RWPE2 (cell line): ENCODE results near the gene PLIN5.

Source experiments
- ATAC-seq: fragments of 200-7000 bp; cut with Tn5 transposase; 3 replicates; pipeline ENCODE4 v1.9.1; 2021; ENCODE audit warnings: low read depth
- DNase-seq: peaks from one replicate; pipeline ENCODE4 v3.0.0-alpha.2; 2020; ENCODE audit warnings: low spot score
- H3K27ac ChIP-seq: fragments of 450-650 bp; 2 replicates; pipeline ENCODE4 v1.5.1; 2017; ENCODE audit warnings: mild to moderate bottlenecking; ENCODE audit not compliant: poor library complexity, severe bottlenecking
- H3K27me3 ChIP-seq: fragments of 250-450 bp; sonication (Bioruptor Pico); 2 replicates; pipeline ENCODE4 v1.5.1; 2021; ENCODE audit warnings: mild to moderate bottlenecking, moderate library complexity; ENCODE audit not compliant: insufficient read depth, poor library complexity, severe bottlenecking
- H3K36me3 ChIP-seq: fragments of 250-450 bp; sonication (Bioruptor Pico); 2 replicates; pipeline ENCODE4 v1.5.1; 2020; ENCODE audit warnings: low read depth, mild to moderate bottlenecking, moderate library complexity
- H3K4me1 ChIP-seq: fragments of 250-450 bp; sonication (Bioruptor Pico); 2 replicates; pipeline ENCODE4 v1.5.1; 2021; ENCODE audit warnings: mild to moderate bottlenecking, moderate library complexity; ENCODE audit not compliant: insufficient read depth, poor library complexity, severe bottlenecking
- H3K4me3 ChIP-seq: fragments of 250-450 bp; sonication (Bioruptor Pico); 2 replicates; pipeline ENCODE4 v1.5.1; 2021; ENCODE audit warnings: mild to moderate bottlenecking, moderate library complexity; ENCODE audit not compliant: severe bottlenecking
- H3K9me3 ChIP-seq: fragments of 250-450 bp; sonication (Bioruptor Pico); 2 replicates; pipeline ENCODE4 v1.5.1; 2021; ENCODE audit warnings: mild to moderate bottlenecking, moderate library complexity; ENCODE audit not compliant: severe bottlenecking
- TF ChIP-seq, protein P1 (sequence below): fragments of 450-650 bp; IDR thresholded peaks from one replicate; pipeline ENCODE4 v1.5.1; 2017; ENCODE audit warnings: mild to moderate bottlenecking, moderate library complexity; ENCODE audit not compliant: poor library complexity, severe bottlenecking

Gene PLIN5

DNA sequence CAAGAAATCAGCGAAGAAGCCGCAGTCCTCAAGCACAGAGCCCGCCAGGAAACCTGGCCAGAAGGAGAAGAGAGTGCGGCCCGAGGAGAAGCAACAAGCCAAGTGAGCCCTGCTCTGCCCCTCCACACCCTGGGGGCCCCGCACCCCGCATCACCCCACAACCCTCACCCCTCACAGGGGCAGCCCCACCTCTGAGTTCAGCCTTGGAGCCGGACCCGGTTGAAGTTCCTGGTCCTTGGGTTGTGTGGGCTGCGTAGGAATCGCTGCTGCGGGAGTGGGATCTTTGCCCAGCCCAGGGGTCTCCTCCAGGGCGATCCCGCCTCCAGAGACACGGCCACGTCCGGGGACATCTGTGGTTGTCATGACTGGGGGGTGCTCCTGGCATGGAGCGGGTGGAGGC, 38.7 kb downstream of the PLIN5 start:
- no peak for ATAC-seq
- H3K4me1 ChIP-seq, result no peaks in the 10 kb centered on the region
- H3K27ac ChIP-seq, result no peak overlapping the region
- H3K4me3 ChIP-seq, result no peak overlapping the region
- DNase-seq, result no peak
- peaks cover 47% of the 10 kb centered on the region for H3K36me3 ChIP-seq
- no peaks in the 10 kb centered on the region for H3K27me3 ChIP-seq
- TF ChIP-seq, protein P1, sequence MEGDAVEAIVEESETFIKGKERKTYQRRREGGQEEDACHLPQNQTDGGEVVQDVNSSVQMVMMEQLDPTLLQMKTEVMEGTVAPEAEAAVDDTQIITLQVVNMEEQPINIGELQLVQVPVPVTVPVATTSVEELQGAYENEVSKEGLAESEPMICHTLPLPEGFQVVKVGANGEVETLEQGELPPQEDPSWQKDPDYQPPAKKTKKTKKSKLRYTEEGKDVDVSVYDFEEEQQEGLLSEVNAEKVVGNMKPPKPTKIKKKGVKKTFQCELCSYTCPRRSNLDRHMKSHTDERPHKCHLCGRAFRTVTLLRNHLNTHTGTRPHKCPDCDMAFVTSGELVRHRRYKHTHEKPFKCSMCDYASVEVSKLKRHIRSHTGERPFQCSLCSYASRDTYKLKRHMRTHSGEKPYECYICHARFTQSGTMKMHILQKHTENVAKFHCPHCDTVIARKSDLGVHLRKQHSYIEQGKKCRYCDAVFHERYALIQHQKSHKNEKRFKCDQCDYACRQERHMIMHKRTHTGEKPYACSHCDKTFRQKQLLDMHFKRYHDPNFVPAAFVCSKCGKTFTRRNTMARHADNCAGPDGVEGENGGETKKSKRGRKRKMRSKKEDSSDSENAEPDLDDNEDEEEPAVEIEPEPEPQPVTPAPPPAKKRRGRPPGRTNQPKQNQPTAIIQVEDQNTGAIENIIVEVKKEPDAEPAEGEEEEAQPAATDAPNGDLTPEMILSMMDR, result no peak
- H3K9me3 ChIP-seq, result no peaks in the 10 kb centered on the region

DNA sequence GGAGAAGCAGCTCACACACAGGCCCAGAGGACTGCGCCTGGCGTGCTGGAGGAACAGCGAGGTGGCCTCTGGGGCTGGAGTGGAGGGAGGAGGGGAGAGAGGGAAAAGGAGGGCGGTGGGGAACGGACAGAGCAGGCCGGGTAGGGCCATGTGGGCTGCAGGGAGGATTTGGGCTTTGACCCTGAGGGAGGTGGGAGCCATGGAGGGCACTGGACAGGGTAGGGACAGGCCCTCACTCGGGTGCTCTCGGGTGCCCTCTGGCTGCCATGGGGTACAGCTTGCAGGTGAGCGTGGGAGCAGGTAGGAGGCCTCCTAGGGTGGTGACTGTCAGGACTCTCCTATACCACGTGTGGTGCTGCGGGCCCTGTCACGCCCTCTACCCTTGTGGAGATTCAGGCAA, 39.6 kb downstream of the PLIN5 start:
- H3K4me1 ChIP-seq, result no peaks in the 10 kb centered on the region
- no peak overlapping the region for H3K4me3 ChIP-seq
- H3K36me3 ChIP-seq, result peaks cover 49% of the 10 kb centered on the region
- DNase-seq (peak; percentile 44), ATAC-seq (peak; percentile 71)
- H3K27me3 ChIP-seq, result no peaks in the 10 kb centered on the region
- no peak overlapping the region for H3K27ac ChIP-seq
- H3K9me3 ChIP-seq, result no peaks in the 10 kb centered on the region
- TF ChIP-seq, protein P1, result peak; percentile 31

DNA sequence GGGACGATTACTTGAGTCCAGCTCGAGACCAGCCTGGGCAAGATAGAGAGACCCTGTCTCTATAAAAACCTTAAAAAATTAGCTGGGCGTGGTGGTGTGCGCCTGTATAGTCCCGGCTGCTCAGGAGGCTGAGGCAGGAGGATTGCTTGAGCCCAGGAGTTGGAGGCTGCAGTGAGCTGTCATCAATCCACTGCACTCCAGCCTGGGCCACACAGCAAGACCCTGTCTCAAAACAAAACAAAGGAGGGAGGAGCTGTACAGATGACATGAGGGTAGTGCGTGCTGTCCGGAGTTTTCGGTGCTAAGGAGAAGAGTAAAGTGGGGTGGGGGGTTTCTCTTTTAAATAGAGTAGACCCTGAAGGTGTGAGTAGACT, 40.3 kb downstream of the PLIN5 start:
- Histone ChIP-seq H3K27ac (no peak overlapping the region), H3K4me3 (no peak overlapping the region), H3K9me3 (no peaks in the 10 kb centered on the region), H3K36me3 (peaks cover 56% of the 10 kb centered on the region), H3K4me1 (no peaks in the 10 kb centered on the region), H3K27me3 (no peaks in the 10 kb centered on the region)
- no peak for ATAC-seq
- TF ChIP-seq, protein P1, result no peak
- DNase-seq, result no peak

DNA sequence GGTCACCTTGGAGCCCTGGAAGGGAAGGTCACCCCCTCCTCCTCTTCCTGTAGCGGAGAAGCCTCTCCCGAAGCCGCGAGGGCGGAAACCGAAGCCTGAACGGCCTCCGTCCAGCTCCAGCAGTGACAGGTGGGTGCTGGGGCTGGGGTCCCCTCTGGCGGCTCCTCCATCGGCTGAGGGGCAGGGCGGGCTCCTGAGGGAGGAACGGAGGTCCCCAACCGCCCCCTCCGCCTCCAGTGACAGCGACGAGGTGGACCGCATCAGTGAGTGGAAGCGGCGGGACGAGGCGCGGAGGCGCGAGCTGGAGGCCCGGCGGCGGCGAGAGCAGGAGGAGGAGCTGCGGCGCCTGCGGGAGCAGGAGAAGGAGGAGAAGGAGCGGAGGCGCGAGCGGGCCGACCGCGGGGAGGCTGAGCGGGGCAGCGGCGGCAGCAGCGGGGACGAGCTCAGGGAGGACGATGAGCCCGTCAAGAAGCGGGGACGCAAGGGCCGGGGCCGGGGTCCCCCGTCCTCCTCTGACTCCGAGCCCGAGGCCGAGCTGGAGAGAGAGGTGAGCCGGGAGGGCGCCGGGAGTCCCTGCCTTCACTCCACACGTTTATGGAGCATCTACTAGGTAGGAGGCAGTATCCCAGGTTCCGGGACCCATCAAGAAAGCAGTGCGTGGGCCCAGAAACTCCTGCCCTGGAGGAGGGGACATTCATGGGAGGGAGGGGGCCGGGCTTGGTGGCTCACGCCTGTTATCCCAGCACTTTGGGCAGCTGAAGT, 40.9 kb downstream of the PLIN5 start:
- Histone ChIP-seq H3K9me3 (no peaks in the 10 kb centered on the region), H3K4me3 (no peak overlapping the region), H3K27ac (no peak overlapping the region), H3K36me3 (peaks cover 60% of the 10 kb centered on the region), H3K27me3 (no peaks in the 10 kb centered on the region), H3K4me1 (no peaks in the 10 kb centered on the region)
- DNase-seq, result peak; percentile 44
- TF ChIP-seq, protein P1, result no peak
- ATAC-seq, result no peak
